RWPE1 (cell line): Measurements from ENCODE around the gene GPR152.

Experiments
- CTCF ChIA-PET: fragments of 350-600 bp; sonication (Branson Sonifier 250); formaldehyde crosslinking; extraction: SDS; loops from one replicate; lab custom pipeline; 2021; lab: Yijun Ruan, JAX
- POLR2A ChIA-PET: fragments of 400-600 bp; formaldehyde crosslinking; extraction: SDS; loops from one replicate; lab custom pipeline; 2020; ENCODE audit warnings: antibody characterized with exemption; ENCODE audit not compliant: low non-redundant PET; lab: Yijun Ruan, JAX
- DNase-seq: peaks from one replicate; pipeline ENCODE4 v3.0.0; 2012; ENCODE audit warnings: low spot score
- H3K27ac ChIP-seq: fragments of 450-650 bp; 2 replicates; pipeline ENCODE4 v1.5.1; 2017
- CTCF ChIP-seq: fragments of 450-650 bp; conservative IDR thresholded peaks from 2 replicates; pipeline ENCODE4 v1.5.1; 2017; ENCODE audit warnings: low read depth, mild to moderate bottlenecking

The GPR152 gene

GRCh38 chr11:67452141-67452952 lies at the start of gene GPR152:
Gene GPR152 (minus strand): TSS chr11:67452729. CDS start chr11:67452724, 5 bp downstream.
- ChIA-PET CTCF (interaction anchor here (0.6 kb wide), 1 partner anchor 45 kb away, joined by 3 read pairs; no protein-coding TSS in a partner anchor), POLR2A (no interaction called here)
- H3K27ac ChIP-seq = peak within 1 kb of the TSS; percentile 12; the same call in 1 of the 2 replicates
- no peak for TF ChIP-seq CTCF
- no peak for DNase-seq

DNA sequence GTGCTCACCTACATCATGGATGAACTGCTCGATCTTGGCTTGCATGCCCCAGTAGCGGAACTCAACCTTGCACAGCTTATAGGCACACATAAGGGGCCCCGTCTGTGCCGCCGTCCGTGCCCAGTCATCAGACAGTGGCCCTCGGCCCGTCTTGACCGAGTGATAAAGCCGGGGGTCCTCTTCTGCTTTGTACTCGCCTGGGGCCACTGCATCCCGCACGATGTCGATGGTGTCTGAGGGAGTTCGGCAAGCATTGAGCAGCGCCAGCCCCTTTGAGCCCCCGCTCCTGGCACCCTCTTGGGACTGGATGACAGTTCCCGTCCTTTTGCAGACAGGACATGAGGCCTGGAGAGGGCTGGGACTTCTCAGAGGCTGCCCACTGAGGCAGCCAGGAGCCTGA lies 49.3 kb upstream of the GPR152 start:
- no peak for TF ChIP-seq CTCF
- ChIA-PET CTCF (no interaction called here), POLR2A (interaction anchor here (0.5 kb wide), 1 partner anchor 1211 kb away, joined by 3 read pairs; no protein-coding TSS in a partner anchor)
- DNase-seq = no peak
- no peak overlapping the region for H3K27ac ChIP-seq

DNA sequence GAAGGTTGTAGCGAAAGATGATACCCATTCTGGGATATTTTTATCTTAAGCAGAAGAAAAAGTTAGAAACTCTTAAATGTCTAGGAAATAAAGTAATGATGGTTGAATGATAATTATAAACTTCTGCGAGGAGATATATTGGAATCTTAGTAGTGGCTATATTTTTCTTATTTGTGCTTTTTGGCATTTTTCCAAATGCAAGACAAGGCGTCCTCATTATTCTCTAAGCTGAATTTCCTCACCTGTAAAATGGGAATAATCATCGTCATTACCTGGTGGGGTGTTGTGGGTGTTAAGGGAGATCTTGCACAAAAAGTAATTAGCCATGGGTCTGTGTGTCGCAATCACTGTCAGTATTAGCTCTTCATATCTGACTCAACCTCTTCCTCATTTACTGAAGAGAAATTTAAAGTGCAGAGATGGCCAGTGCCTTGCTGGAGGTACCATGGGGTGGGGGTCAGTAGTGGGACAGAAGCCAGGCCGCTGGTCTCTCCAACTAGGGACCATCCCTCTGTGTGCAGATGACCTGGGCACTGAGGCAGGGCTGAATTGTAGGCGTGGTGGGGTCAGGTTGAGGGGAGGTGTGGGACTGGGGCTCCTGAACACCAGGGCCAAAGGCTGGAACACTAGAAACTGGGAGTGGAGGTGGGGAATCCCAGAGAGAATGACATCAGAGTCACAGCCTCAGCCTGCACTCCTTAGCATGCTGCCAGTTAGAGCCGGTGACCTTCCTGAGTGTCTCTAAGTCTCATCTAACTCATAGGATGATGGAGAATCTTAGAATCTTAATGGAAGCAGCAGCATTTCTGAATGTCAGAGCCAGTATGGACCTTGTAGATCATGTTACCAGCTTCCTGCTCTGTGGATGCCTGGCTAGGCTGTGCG lies 48.5 kb upstream of the GPR152 start:
- ChIA-PET CTCF (interaction anchor here (0.6 kb wide), 1 partner anchor 12 kb away, joined by 3 read pairs; no protein-coding TSS in a partner anchor), POLR2A (interaction anchor here (0.5 kb wide), 1 partner anchor 1210 kb away, joined by 3 read pairs; no protein-coding TSS in a partner anchor)
- no peak for DNase-seq
- H3K27ac ChIP-seq = peak overlapping the region; percentile 27; the same call in 1 of the 2 replicates
- no peak for TF ChIP-seq CTCF

DNA sequence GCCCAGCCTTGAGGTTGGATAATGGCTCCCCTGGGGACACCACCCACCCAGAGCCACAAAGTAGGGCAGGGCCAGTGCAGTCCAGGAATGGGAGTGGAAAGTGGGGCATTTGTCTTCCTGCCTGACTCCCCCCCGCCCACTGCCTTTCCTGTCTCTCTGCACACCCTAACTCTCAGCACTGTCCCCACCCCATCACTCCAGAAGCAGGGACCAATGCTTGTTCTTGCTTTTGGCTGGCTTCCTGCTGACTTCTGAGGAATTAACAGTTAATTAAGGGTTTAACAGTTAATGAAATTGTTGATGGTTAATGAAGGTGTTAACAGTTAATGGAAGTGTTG lies 47.9 kb upstream of the GPR152 start:
- 0 out of 2 replicates have a peak overlapping the region, but pooled peaks have one; percentile 8 for H3K27ac ChIP-seq
- POLR2A ChIA-PET = no interaction called here
- DNase-seq = no peak
- no peak for TF ChIP-seq CTCF
- CTCF ChIA-PET = interaction anchor here (0.6 kb wide), 1 partner anchor 11 kb away, joined by 3 read pairs; no protein-coding TSS in a partner anchor

DNA sequence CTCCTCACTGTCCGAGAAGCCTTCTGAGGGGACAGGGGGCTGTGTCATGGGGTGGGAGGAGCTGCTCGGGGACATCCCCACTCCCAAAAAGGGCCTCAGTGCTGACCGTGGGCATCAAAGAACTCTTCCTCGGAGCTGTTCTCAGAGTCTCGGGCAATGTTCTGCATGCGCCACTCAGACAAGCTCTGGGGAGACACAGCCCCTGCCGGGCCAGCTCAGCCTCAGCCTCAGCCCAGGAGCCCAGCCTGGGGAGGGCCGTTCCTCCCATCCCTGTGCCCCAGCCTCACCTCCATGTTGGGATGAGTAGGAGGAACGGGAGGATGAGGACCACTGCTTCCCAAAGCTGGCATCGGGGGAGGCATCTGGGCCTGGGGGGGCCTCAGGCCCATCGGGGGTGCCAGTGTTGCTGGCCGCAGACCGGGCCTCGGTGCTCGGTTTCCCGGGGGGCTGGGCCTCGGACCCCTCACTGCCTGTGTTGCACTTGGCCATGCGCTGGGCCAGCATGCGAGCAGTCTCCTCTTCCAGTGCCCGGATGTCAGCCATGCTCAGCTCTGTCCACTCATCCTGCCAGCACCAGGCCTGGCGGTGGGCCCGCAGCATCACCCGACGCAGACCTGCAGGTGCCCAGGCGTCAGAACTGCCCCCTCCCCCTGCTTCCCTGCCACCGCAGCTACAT lies 47.4 kb upstream of the GPR152 start:
- no peak for TF ChIP-seq CTCF
- ChIA-PET POLR2A (no interaction called here), CTCF (interaction anchor here (0.6 kb wide), 1 partner anchor 10 kb away, joined by 3 read pairs; no protein-coding TSS in a partner anchor)
- 0 out of 2 replicates have a peak overlapping the region, but pooled peaks have one; percentile 8 for H3K27ac ChIP-seq
- no peak for DNase-seq

DNA sequence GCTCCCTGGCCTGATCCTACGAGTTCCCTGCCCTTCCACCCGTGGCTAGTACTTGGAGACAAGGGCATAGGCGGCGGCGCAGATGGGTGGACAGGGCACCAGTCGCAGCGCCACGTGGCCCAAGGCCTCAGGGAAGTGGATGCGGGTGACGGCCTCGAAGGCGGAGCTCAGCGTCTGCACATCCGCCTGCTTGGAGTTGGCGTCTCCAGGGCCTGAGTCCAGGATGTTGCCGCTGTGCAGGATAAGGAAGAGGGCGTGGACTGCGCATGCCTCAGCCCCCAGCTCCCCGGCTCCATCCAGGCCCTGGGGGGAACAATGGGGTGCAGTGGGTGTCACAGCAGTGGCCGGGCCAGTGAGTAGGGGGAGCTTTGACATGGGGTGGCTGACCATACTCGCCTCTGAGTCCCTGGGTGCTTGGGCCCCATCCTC lies 46.0 kb upstream of the GPR152 start:
- ChIA-PET CTCF (interaction anchor here (0.7 kb wide), 1 partner anchor 38 kb away, joined by 4 read pairs; no protein-coding TSS in a partner anchor), POLR2A (no interaction called here)
- H3K27ac ChIP-seq = peak overlapping the region; percentile 28
- TF ChIP-seq CTCF = no peak
- DNase-seq = no peak
